Gastrocnemius medialis (tissue), 4 donors: ENCODE measurements around the gene KPTN. TPM values are rescaled to one million over a fixed set of nuclear protein-coding genes. Genes with fewer than 3 reads are reported as not detected.

Experiments used
- ATAC-seq, 2 donors: fragments of 150-250 bp; one replicate each; pipeline ENCODE4 v1.9.1; 2016
- DNase-seq, 2 donors: peaks; one replicate each; pipeline ENCODE4 v3.0.0-alpha.2; 2019
- H3K27ac ChIP-seq, 4 donors: fragments of 200-600 bp; sonication (generic); 1 replicate in 1 of 4; 2 replicates in 3 of 4; pipeline ENCODE4 v1.5.1; 2016 to 2018; ENCODE audit warnings: mild to moderate bottlenecking in 2 of 4, moderate library complexity in 1 of 4
- H3K27me3 ChIP-seq, 3 donors: fragments of 200-600 bp; sonication (generic) in 2 of 3; 1 replicate in 1 of 3; 2 replicates in 2 of 3; pipeline versions ENCODE4 v1.5.1 to v1.6.0; 2016 to 2019; ENCODE audit warnings: mild to moderate bottlenecking in 1 of 3, moderate library complexity in 1 of 3
- H3K36me3 ChIP-seq, 2 donors: fragments of 200-600 bp; sonication (generic) in 1 of 2; one replicate each; pipeline ENCODE4 v1.5.1; 2017 to 2018
- H3K4me1 ChIP-seq, 2 donors: fragments of 200-600 bp; sonication (generic) in 1 of 2; one replicate each; pipeline ENCODE4 v1.5.1; 2016 to 2017; ENCODE audit warnings: mild to moderate bottlenecking in 2 of 2
- H3K4me3 ChIP-seq, 4 donors: fragments of 200-600 bp; sonication (generic) in 3 of 4; 1 replicate in 1 of 4; 2 replicates in 3 of 4; pipeline ENCODE4 v1.5.1; 2016 to 2019; ENCODE audit warnings: mild to moderate bottlenecking in 2 of 4
- H3K9me3 ChIP-seq, 3 donors: fragments of 200-600 bp; sonication (generic) in 2 of 3; 1 replicate in 1 of 3; 2 replicates in 2 of 3; pipeline ENCODE4 v1.5.1; 2016 to 2019
- CTCF ChIP-seq, 5 experiments: fragments of 450-650 bp in 3 of 5; fragments of 200-600 bp in 2 of 5; sonication (generic) in 2 of 5; IDR thresholded peaks in 4 of 5; conservative IDR thresholded peaks in 1 of 5; 1 replicate in 4 of 5; 2 replicates in 1 of 5; pipeline ENCODE4 v1.5.1; 2016 to 2019; ENCODE audit warnings: antibody characterized with exemption in 5 of 5, mild to moderate bottlenecking in 3 of 5, moderate library complexity in 3 of 5
- POLR2A ChIP-seq, 2 donors: fragments of 450-650 bp; IDR thresholded peaks; one replicate each; pipeline ENCODE4 v1.6.1; 2017; ENCODE audit warnings: antibody characterized with exemption in 2 of 2, mild to moderate bottlenecking in 2 of 2, moderate library complexity in 2 of 2
- in situ Hi-C, 4 donors: fragments of 200-750 bp; cut with MboI; loops; one replicate each; pipeline versions ENCODE4 v1.15.0 to v1.8.0; 2017; ENCODE audit warnings: low sequenced_read_pairs in 4 of 4
- intact Hi-C: fragments of 100-400 bp; cut with DNase I; formaldehyde crosslinking; loops from one replicate; pipeline ENCODE4 v1.15.1; 2023; ENCODE audit warnings: low total_unique reads
- total RNA-seq, 4 donors: library from RNA; depleted of rRNA; stranded (reverse); fragments of >200 nt; gene quantifications; one replicate each; pipeline versions ENCODE4 v1.1.0 to v1.2.3, GENCODE V29; 2016

KPTN gene
- total RNA-seq, 4 donors from 2014 or later, result 0.91 to 6.4 (median 3.9) TPM

GRCh38 chr19:47469363-47469700 lies 14.7 kb downstream of the KPTN start:
- H3K4me3 ChIP-seq, result no peak overlapping the region
- no peak for DNase-seq
- intact Hi-C loops, result no loop called here

GRCh38 chr19:47467914-47468313 lies 16.1 kb downstream of the KPTN start:
- Histone ChIP-seq H3K4me1 (no peaks in the 10 kb centered on the region), H3K4me3 (no peak overlapping the region), H3K9me3 (no peaks in the 10 kb centered on the region), H3K27me3 (peaks cover 40 to 56% (median 46%) of the 10 kb centered on the region in 3 donors), H3K27ac (no peak overlapping the region), H3K36me3 (no peaks in the 10 kb centered on the region)
- no peak for ATAC-seq
- TF ChIP-seq CTCF (IDR thresholded peaks at IDR 0.05 in 4 of 5, conservative IDR thresholded peaks at IDR 0.05 in 1 of 5), result no peak
- no peak for TF ChIP-seq POLR2A (IDR thresholded peaks at IDR 0.05)
- intact Hi-C loops (no loop called here), in situ Hi-C loops (no loop called here)
- DNase-seq, result no peak

More at GRCh38 chr19:47469363-47469700, 14.7 kb downstream of the KPTN start:
- H3K9me3 ChIP-seq, result no peaks in the 10 kb centered on the region
- in situ Hi-C loops, result no loop called here
- no peak for ATAC-seq
- H3K36me3 ChIP-seq, result no peaks in the 10 kb centered on the region
- no peak overlapping the region for H3K27ac ChIP-seq
- no peaks in the 10 kb centered on the region for H3K4me1 ChIP-seq
- no peak for TF ChIP-seq POLR2A (IDR thresholded peaks at IDR 0.05)
- no peak for TF ChIP-seq CTCF (IDR thresholded peaks at IDR 0.05 in 4 of 5, conservative IDR thresholded peaks at IDR 0.05 in 1 of 5)
- H3K27me3 ChIP-seq, result peaks cover 41 to 64% (median 49%) of the 10 kb centered on the region in 3 donors

- peaks cover 25 to 36% (median 26%) of the 10 kb centered on the region in 3 donors for H3K27me3 ChIP-seq
These were observed 18.1 kb downstream of the KPTN start for GRCh38 chr19:47465957-47466356.

GRCh38 chr19:47464675-47465419 lies 19.2 kb downstream of the KPTN start:
- DNase-seq (no peak), ATAC-seq (no peak)
- in situ Hi-C loops, result no loop called here
- TF ChIP-seq POLR2A (IDR thresholded peaks at IDR 0.05) (no peak), CTCF (IDR thresholded peaks at IDR 0.05 in 4 of 5, conservative IDR thresholded peaks at IDR 0.05 in 1 of 5) (no peak)
- no peaks in the 10 kb centered on the region for H3K4me1 ChIP-seq
- H3K36me3 ChIP-seq, result no peaks in the 10 kb centered on the region
- peaks cover 22 to 38% (median 24%) of the 10 kb centered on the region in 3 donors for H3K27me3 ChIP-seq
- H3K4me3 ChIP-seq, result no peak overlapping the region
- H3K27ac ChIP-seq, result no peak overlapping the region
- no peaks in the 10 kb centered on the region for H3K9me3 ChIP-seq
- intact Hi-C loops, result no loop called here

More at GRCh38 chr19:47465957-47466356, 18.1 kb downstream of the KPTN start:
- in situ Hi-C loops, result no loop called here
- DNase-seq (no peak), ATAC-seq (no peak)
- no peaks in the 10 kb centered on the region for H3K4me1 ChIP-seq
- intact Hi-C loops, result no loop called here
- no peak overlapping the region for H3K27ac ChIP-seq
- TF ChIP-seq POLR2A (IDR thresholded peaks at IDR 0.05) (no peak), CTCF (IDR thresholded peaks at IDR 0.05 in 4 of 5, conservative IDR thresholded peaks at IDR 0.05 in 1 of 5) (no peak)
- no peaks in the 10 kb centered on the region for H3K36me3 ChIP-seq
- no peaks in the 10 kb centered on the region for H3K9me3 ChIP-seq
- no peak overlapping the region for H3K4me3 ChIP-seq
